HepG2 (cell line): ENCODE measurements around the gene ZFAND3. TPM values are rescaled to one million over a fixed set of nuclear protein-coding genes. Genes with fewer than 3 reads are reported as not detected.

Experiments
- ATAC-seq: fragments of 200-7000 bp; cut with Tn5 transposase; 3 replicates; pipeline ENCODE4 v1.9.1; 2020; ENCODE audit warnings: mild to moderate bottlenecking, moderate library complexity
- BruUV-seq: library from RNA; stranded (reverse); fragments of 400-500 nt; replicated peaks from 2 replicates; lab custom pipeline; 2021; lab: Mats Ljungman, UMichigan
- CTCF ChIA-PET: fragments of 300-600 bp; formaldehyde crosslinking; extraction: SDS; loops from one replicate; lab custom pipeline; 2021; ENCODE audit warnings: low total read pairs, inconsistent platforms, low intra/inter-chr PET ratio; lab: Yijun Ruan, JAX
- POLR2A ChIA-PET: fragments of 350-600 bp; sonication (Branson Sonifier 250); formaldehyde crosslinking; loops from one replicate; lab custom pipeline; 2020; ENCODE audit warnings: antibody characterized with exemption, inconsistent platforms; lab: Yijun Ruan, JAX
- DNase-seq: peaks from one replicate; pipeline ENCODE4 v3.0.0-alpha.2; 2015; ENCODE audit warnings: low spot score
- FAIRE-seq: peaks from 3 replicates; lab custom pipeline; 2011; peaks lifted over from hg19 to GRCh38; lab: Jason Lieb, UNC
- H2AFZ ChIP-seq: one replicate; pipeline ENCODE4 v1.6.1; 2011; ENCODE audit warnings: low read length, inconsistent platforms
- H3K27ac ChIP-seq: fragments of 300-600 bp; 3 replicates; pipeline ENCODE4 v1.8.0; 2011; ENCODE audit warnings: mixed run types, mild to moderate bottlenecking, mixed read lengths, low read length, inconsistent platforms; ENCODE audit not compliant: insufficient read depth; ENCODE audit errors: extremely low read length
- H3K27me3 ChIP-seq, 2 experiments: fragments of 200-600 bp in 1 of 2; 2 replicates in 1 of 2; 3 replicates in 1 of 2; pipeline versions ENCODE4 v1.6.0 to v1.8.0; 2011; ENCODE audit warnings: low read length in 2 of 2, mild to moderate bottlenecking in 2 of 2, moderate library complexity in 2 of 2, inconsistent platforms in 1 of 2; ENCODE audit not compliant: insufficient read depth in 2 of 2, control insufficient read depth in 1 of 2
- H3K36me3 ChIP-seq, 2 experiments: fragments of 200-600 bp in 1 of 2; replicated peaks in 1 of 2; 2 replicates in 1 of 2; 3 replicates in 1 of 2; pipeline versions ENCODE4 v1.5.1 to v1.8.0; 2011; ENCODE audit warnings: low read length in 2 of 2, inconsistent platforms in 1 of 2; ENCODE audit not compliant: insufficient read depth in 2 of 2, control insufficient read depth in 1 of 2
- H3K4me1 ChIP-seq: 2 replicates; pipeline ENCODE4 v1.5.1; 2012; ENCODE audit warnings: low read length, inconsistent platforms; ENCODE audit not compliant: insufficient read depth
- H3K4me2 ChIP-seq: 2 replicates; pipeline ENCODE4 v1.6.0; 2011; ENCODE audit warnings: low read depth, low read length, inconsistent platforms
- H3K4me3 ChIP-seq, 3 experiments: fragments of 200-600 bp in 1 of 3; sonication (generic), shearing (Covaris generic) in 1 of 3; replicated peaks in 1 of 3; 2 replicates each; pipeline ENCODE4 v1.5.1; 2011 to 2016; ENCODE audit warnings: low read length in 3 of 3, inconsistent platforms in 2 of 3, low read depth in 2 of 3, mild to moderate bottlenecking in 2 of 3, control low read depth in 1 of 3, mixed read lengths in 1 of 3; ENCODE audit not compliant: insufficient read depth in 1 of 3
- H3K79me2 ChIP-seq: one replicate; pipeline ENCODE4 v1.6.1; 2011; ENCODE audit warnings: low read length, inconsistent platforms; ENCODE audit not compliant: insufficient read depth
- H3K9ac ChIP-seq: 2 replicates; pipeline ENCODE4 v1.6.0; 2011; ENCODE audit warnings: mild to moderate bottlenecking, low read depth, low read length, inconsistent platforms; ENCODE audit not compliant: insufficient read depth
- H3K9me3 ChIP-seq: 2 replicates; pipeline ENCODE4 v1.5.1; 2012; ENCODE audit warnings: mild to moderate bottlenecking, low read length
- H4K20me1 ChIP-seq: 2 replicates; pipeline ENCODE4 v1.6.0; 2011; ENCODE audit warnings: inconsistent platforms, mild to moderate bottlenecking, low read length, moderate library complexity; ENCODE audit not compliant: insufficient read depth
- ERF ChIP-seq: IDR thresholded peaks from 2 replicates; pipeline ENCODE4 v1.6.1; 2018; ENCODE audit warnings: missing biosample characterization, missing genetic modification reagents
- HNRNPLL ChIP-seq: fragments of 200-400 bp; formaldehyde crosslinking; IDR thresholded peaks from 2 replicates; pipeline ENCODE4 v1.6.1; 2017; ENCODE audit warnings: mild to moderate bottlenecking, low read depth, low read length; ENCODE audit not compliant: poor library complexity, severe bottlenecking
- MAFK ChIP-seq, 2 experiments: IDR thresholded peaks in 1 of 2; conservative IDR thresholded peaks in 1 of 2; 2 replicates each; pipeline ENCODE4 v1.6.1; 2011; ENCODE audit warnings: improper control_type of control experiment in 2 of 2, low read length in 2 of 2
- NR2F1 ChIP-seq, 2 experiments: fragments of 450-650 bp in 1 of 2; formaldehyde crosslinking in 1 of 2; IDR thresholded peaks; 2 replicates each; pipeline versions ENCODE4 v1.5.0 to v1.6.1; 2016 to 2020; ENCODE audit warnings: mild to moderate bottlenecking in 1 of 2, missing compliant biosample characterization in 1 of 2, missing genetic modification reagents in 1 of 2, moderate library complexity in 1 of 2
- ZNF292 ChIP-seq: sonication (generic); formaldehyde crosslinking; IDR thresholded peaks from 2 replicates; pipeline ENCODE4 v1.8.1; 2022; ENCODE audit warnings: mild to moderate bottlenecking, low read depth, missing genetic modification reagents, borderline replicate concordance
- ZNF710 ChIP-seq: sonication (generic); formaldehyde crosslinking; IDR thresholded peaks from 2 replicates; pipeline ENCODE4 v1.5.0; 2020; ENCODE audit warnings: mild to moderate bottlenecking, missing genetic modification reagents, borderline replicate concordance
- ZNF766 ChIP-seq: sonication (generic); formaldehyde crosslinking; IDR thresholded peaks from 2 replicates; pipeline ENCODE4 v1.5.0; 2020; ENCODE audit warnings: missing genetic modification reagents, borderline replicate concordance
- WGBS: methylation state at CpG from one replicate; pipeline ENCODE4 v1.1.6; 2017; ENCODE audit warnings: low lambda C conversion rate; 5-methylcytosine and 5-hydroxymethylcytosine counted together
- in situ Hi-C: cut with HindIII; loops from 2 replicates; pipeline ENCODE4 v1.10.0; 2017; ENCODE audit warnings: low pct_unique_long_range_greater_than_20kb; ENCODE audit not compliant: extremely low pct_ligation_motif_present
- intact Hi-C: fragments of 100-400 bp; cut with micrococcal nuclease; formaldehyde crosslinking; loops from one replicate; pipeline ENCODE4 v1.10.0; 2022; ENCODE audit not compliant: unreplicated experiment
- polyA plus RNA-seq, 8 experiments: library from polyadenylated mRNA; depleted of rRNA in 3 of 8; stranded (reverse) in 7 of 8; unstranded in 1 of 8; fragments of >200 nt; fragmentation: Illumina TruSeq in 4 of 8; extraction: Trizol in 4 of 8; gene quantifications; 2 replicates each; pipeline versions ENCODE4 v1.2.1 to v1.2.3, GENCODE V29; 2011 to 2016; ENCODE audit warnings: low read depth in 4 of 8, missing spikeins in 1 of 8, mixed read lengths in 1 of 8; ENCODE audit not compliant: insufficient read depth in 1 of 8
- total RNA-seq, 5 experiments: library from RNA; depleted of rRNA; stranded (reverse); fragments of >200 nt; fragmentation: Illumina TruSeq; extraction: Trizol; gene quantifications; 2 replicates each; pipeline ENCODE4 v1.2.3, GENCODE V29; 2016; ENCODE audit warnings: low read depth in 1 of 5

ZFAND3 gene
- total and polyA plus RNA-seq, 2 of the 13 experiments (the other 11 are each of a cell fraction or from before 2014, with no cell fraction given), result 16.4 to 17.1 TPM

GRCh38 chr6:38051819-38052434, 232.4 kb downstream of the ZFAND3 start:
- no peaks in the 10 kb centered on the region for H3K9me3 ChIP-seq
- H3K27ac ChIP-seq, result no peak overlapping the region
- DNase-seq, result no peak
- FAIRE-seq, result no peak
- no peaks in the 10 kb centered on the region for H3K27me3 ChIP-seq
- no peaks in the 10 kb centered on the region for H3K36me3 ChIP-seq
- in situ Hi-C loops, result no loop called here
- H3K9ac ChIP-seq, result no peak overlapping the region
- H4K20me1 ChIP-seq, result no peaks in the 10 kb centered on the region
- ChIA-PET POLR2A (no interaction called here), CTCF (no interaction called here)
- H3K79me2 ChIP-seq, result peaks cover 18% of the 10 kb centered on the region
- H2AFZ ChIP-seq, result no peak overlapping the region
- intact Hi-C loops, result no loop called here
- peaks cover 48% of the 10 kb centered on the region for H3K4me1 ChIP-seq
- TF ChIP-seq HNRNPLL, result no peak
- no peak for TF ChIP-seq NR2F1 (CRISPR knock-in tag; IDR thresholded peaks at IDR 0.05)
- no peak for TF ChIP-seq ZNF710 (CRISPR knock-in tag)
- no peak for TF ChIP-seq ZNF292
- no peak for TF ChIP-seq MAFK (conservative IDR thresholded peaks at IDR 0.05 in 1 of 2, IDR thresholded peaks at IDR 0.05 in 1 of 2; ENCODE audit: low read length in 2 of 2)
- no peak for TF ChIP-seq ZNF766
- no peak for TF ChIP-seq ERF (CRISPR knock-in tag)
- 100% methylated on average over 1 of the region's 1 CpG for WGBS
- no peak for ATAC-seq
- no peak overlapping the region for H3K4me3 ChIP-seq
- H3K4me2 ChIP-seq, result no peak overlapping the region
- BruUV-seq, result no TSS peak
